IPS-15b (cell line): ENCODE results near the gene GUCA1C.

ENCODE experiments used
- H3K27me3 ChIP-seq: one replicate; pipeline ENCODE4 v1.6.1; 2013; ENCODE audit warnings: low read length; ENCODE audit not compliant: control insufficient read depth, insufficient read depth
- H3K36me3 ChIP-seq: one replicate; pipeline ENCODE4 v1.6.1; 2013; ENCODE audit warnings: low read length; ENCODE audit not compliant: control insufficient read depth, insufficient read depth
- H3K4me1 ChIP-seq: one replicate; pipeline ENCODE4 v1.6.1; 2013; ENCODE audit warnings: mild to moderate bottlenecking, low read length; ENCODE audit not compliant: control insufficient read depth, insufficient read depth
- H3K4me3 ChIP-seq: one replicate; pipeline ENCODE4 v1.5.1; 2013; ENCODE audit warnings: low read depth, low read length
- H3K9ac ChIP-seq: one replicate; pipeline ENCODE4 v1.6.1; 2013; ENCODE audit warnings: low read depth, mild to moderate bottlenecking, low read length
- H3K9me3 ChIP-seq: one replicate; pipeline ENCODE4 v1.6.1; 2013; ENCODE audit warnings: mild to moderate bottlenecking, low read length; ENCODE audit not compliant: control insufficient read depth, insufficient read depth

Gene GUCA1C

GRCh38 chr3:108953700-108954099 is at the start of gene GUCA1C:
GUCA1C (minus strand) TSS chr3:108953879; CDS start chr3:108953762, 117 bp downstream.
- no peaks in the 10 kb centered on the region for H3K27me3 ChIP-seq
- H3K36me3 ChIP-seq = no peaks in the 10 kb centered on the region
- H3K4me1 ChIP-seq = no peaks in the 10 kb centered on the region

GRCh38 chr3:108998436-108998835 is 44.8 kb upstream of the GUCA1C start:
- H3K27me3 ChIP-seq = no peaks in the 10 kb centered on the region
- no peaks in the 10 kb centered on the region for H3K4me1 ChIP-seq
- H3K9me3 ChIP-seq = no peaks in the 10 kb centered on the region
- H3K9ac ChIP-seq = no peak overlapping the region
- H3K36me3 ChIP-seq = no peaks in the 10 kb centered on the region
- H3K4me3 ChIP-seq = no peak overlapping the region

More at GRCh38 chr3:108953700-108954099, at the start of gene GUCA1C:
- Histone ChIP-seq H3K4me3 (no peak within 1 kb of the TSS), H3K9me3 (no peaks in the 10 kb centered on the region), H3K9ac (no peak within 1 kb of the TSS)

GRCh38 chr3:108985844-108986243 is 32.2 kb upstream of the GUCA1C start:
- no peaks in the 10 kb centered on the region for H3K4me1 ChIP-seq
- no peak overlapping the region for H3K9ac ChIP-seq
- H3K36me3 ChIP-seq = no peaks in the 10 kb centered on the region
- H3K4me3 ChIP-seq = no peak overlapping the region
- no peaks in the 10 kb centered on the region for H3K9me3 ChIP-seq
- no peaks in the 10 kb centered on the region for H3K27me3 ChIP-seq

- Histone ChIP-seq H3K36me3 (no peaks in the 10 kb centered on the region), H3K4me1 (no peaks in the 10 kb centered on the region), H3K27me3 (no peaks in the 10 kb centered on the region), H3K9ac (no peak overlapping the region), H3K9me3 (no peaks in the 10 kb centered on the region), H3K4me3 (no peak overlapping the region)
These were observed 29.4 kb upstream of the GUCA1C start for GRCh38 chr3:108983051-108983450.

- Histone ChIP-seq H3K36me3 (no peaks in the 10 kb centered on the region), H3K4me3 (no peak overlapping the region), H3K9me3 (no peaks in the 10 kb centered on the region), H3K4me1 (no peaks in the 10 kb centered on the region), H3K9ac (no peak overlapping the region), H3K27me3 (no peaks in the 10 kb centered on the region)
These were observed 22.4 kb upstream of the GUCA1C start for GRCh38 chr3:108976058-108976457.

GRCh38 chr3:108973019-108973418 is 19.3 kb upstream of the GUCA1C start:
- no peaks in the 10 kb centered on the region for H3K36me3 ChIP-seq
- H3K9me3 ChIP-seq = no peaks in the 10 kb centered on the region
- H3K27me3 ChIP-seq = no peaks in the 10 kb centered on the region
- no peak overlapping the region for H3K9ac ChIP-seq
- no peaks in the 10 kb centered on the region for H3K4me1 ChIP-seq
- H3K4me3 ChIP-seq = no peak overlapping the region

- H3K4me1 ChIP-seq = no peaks in the 10 kb centered on the region
- no peak overlapping the region for H3K4me3 ChIP-seq
- H3K27me3 ChIP-seq = no peaks in the 10 kb centered on the region
- H3K9ac ChIP-seq = no peak overlapping the region
- H3K9me3 ChIP-seq = no peaks in the 10 kb centered on the region
- no peaks in the 10 kb centered on the region for H3K36me3 ChIP-seq
These were observed 18.8 kb upstream of the GUCA1C start for GRCh38 chr3:108972482-108972881.

- H3K9ac ChIP-seq = no peak overlapping the region
- no peaks in the 10 kb centered on the region for H3K27me3 ChIP-seq
- H3K4me3 ChIP-seq = no peak overlapping the region
- no peaks in the 10 kb centered on the region for H3K9me3 ChIP-seq
- H3K36me3 ChIP-seq = no peaks in the 10 kb centered on the region
- no peaks in the 10 kb centered on the region for H3K4me1 ChIP-seq
These were observed 16.9 kb upstream of the GUCA1C start for GRCh38 chr3:108970561-108970960.

GRCh38 chr3:108966773-108967172 is 13.1 kb upstream of the GUCA1C start:
- Histone ChIP-seq H3K9ac (no peak overlapping the region), H3K4me1 (no peaks in the 10 kb centered on the region), H3K4me3 (no peak overlapping the region), H3K9me3 (no peaks in the 10 kb centered on the region), H3K36me3 (no peaks in the 10 kb centered on the region), H3K27me3 (no peaks in the 10 kb centered on the region)

- H3K9ac ChIP-seq = no peak overlapping the region
- H3K36me3 ChIP-seq = no peaks in the 10 kb centered on the region
- no peaks in the 10 kb centered on the region for H3K4me1 ChIP-seq
- no peak overlapping the region for H3K4me3 ChIP-seq
- H3K9me3 ChIP-seq = no peaks in the 10 kb centered on the region
- H3K27me3 ChIP-seq = no peaks in the 10 kb centered on the region
These were observed 5.3 kb upstream of the GUCA1C start for GRCh38 chr3:108959017-108959416.

- Histone ChIP-seq H3K36me3 (no peaks in the 10 kb centered on the region), H3K27me3 (no peaks in the 10 kb centered on the region), H3K9ac (no peak overlapping the region), H3K9me3 (no peaks in the 10 kb centered on the region), H3K4me3 (no peak overlapping the region), H3K4me1 (no peaks in the 10 kb centered on the region)
These were observed 469 bp downstream of the GUCA1C start for GRCh38 chr3:108953210-108953609.

- Histone ChIP-seq H3K9ac (no peak overlapping the region), H3K4me3 (no peak overlapping the region), H3K9me3 (no peaks in the 10 kb centered on the region), H3K4me1 (no peaks in the 10 kb centered on the region), H3K27me3 (no peaks in the 10 kb centered on the region), H3K36me3 (no peaks in the 10 kb centered on the region)
These were observed 1.7 kb downstream of the GUCA1C start for GRCh38 chr3:108951820-108952501.
